HCT116 (cell line): ENCODE results near the gene C17orf114.

Source experiments
- ATAC-seq: fragments of 200-7000 bp; cut with Tn5 transposase; 2 replicates; pipeline ENCODE4 v1.9.1; 2020; ENCODE audit warnings: mild to moderate bottlenecking, moderate library complexity
- BruUV-seq: library from RNA; stranded (reverse); fragments of 400-500 nt; replicated peaks from 2 replicates; lab custom pipeline; 2021; lab: Mats Ljungman, UMichigan
- CTCF ChIA-PET: fragments of 300-600 bp; sonication (Branson Sonifier 250); formaldehyde crosslinking; loops from one replicate; lab custom pipeline; 2021; ENCODE audit warnings: antibody characterized with exemption; lab: Charles Lee
- POLR2A ChIA-PET: fragments of 300-600, 350-600 bp; sonication (Branson Sonifier 250); formaldehyde crosslinking; loops from one replicate; lab custom pipeline; 2021; ENCODE audit warnings: antibody characterized with exemption; lab: Charles Lee
- RAD21 ChIA-PET, 2 experiments: fragments of 300-600 bp; sonication (Branson Sonifier 250); formaldehyde crosslinking; loops; one replicate each; lab custom pipeline; 2023; ENCODE audit warnings: low total read pairs in 2 of 2; ENCODE audit not compliant: uncharacterized antibody in 2 of 2, unreplicated experiment in 2 of 2, low non-redundant PET in 1 of 2; lab: Charles Lee
- DNase-seq: peaks from one replicate; pipeline ENCODE4 v3.0.0-alpha.2; 2010; ENCODE audit warnings: low read depth, low spot score
- H2AFZ ChIP-seq: fragments of 200-600 bp; shearing (Covaris generic), sonication (generic); 2 replicates; pipeline ENCODE4 v1.6.1; 2017; ENCODE audit warnings: low read depth, mixed run types, mixed read lengths, antibody characterized with exemption, low read length; ENCODE audit not compliant: poor library complexity, severe bottlenecking
- H3K27ac ChIP-seq: 2 replicates; pipeline ENCODE4 v1.5.1; 2012; ENCODE audit warnings: low read depth, low read length
- H3K27me3 ChIP-seq: fragments of 200-600 bp; sonication (generic); 2 replicates; pipeline ENCODE4 v1.6.1; 2016; ENCODE audit warnings: mixed run types, low read length, mixed read lengths; ENCODE audit not compliant: insufficient read depth
- H3K36me3 ChIP-seq, 2 experiments: fragments of 200-500 bp in 1 of 2; fragments of 200-600 bp in 1 of 2; sonication (Bioruptor generic) in 1 of 2; sonication (generic) in 1 of 2; 2 replicates each; pipeline versions ENCODE4 v1.5.1 to v1.6.1; 2014 to 2016; ENCODE audit warnings: low read length in 2 of 2, inconsistent platforms in 1 of 2, mixed read lengths in 1 of 2, mixed run types in 1 of 2; ENCODE audit not compliant: insufficient read depth in 2 of 2, control insufficient read depth in 1 of 2
- H3K4me1 ChIP-seq, 2 experiments: fragments of 200-600 bp in 1 of 2; sonication (generic) in 1 of 2; 2 replicates each; pipeline versions ENCODE4 v1.5.1 to v1.6.1; 2012 to 2017; ENCODE audit warnings: low read length in 2 of 2, inconsistent platforms in 1 of 2, mild to moderate bottlenecking in 1 of 2, mixed read lengths in 1 of 2, mixed run types in 1 of 2, moderate library complexity in 1 of 2; ENCODE audit not compliant: insufficient read depth in 2 of 2, control insufficient read depth in 1 of 2
- H3K4me2 ChIP-seq: fragments of 200-600 bp; sonication (generic); 2 replicates; pipeline ENCODE4 v1.6.1; 2017; ENCODE audit warnings: mixed run types, low read length, mixed read lengths
- H3K4me3 ChIP-seq, 2 experiments: fragments of 200-600 bp in 1 of 2; sonication (generic) in 1 of 2; replicated peaks in 1 of 2; 2 replicates each; pipeline ENCODE4 v1.5.1; 2011 to 2016; ENCODE audit warnings: low read length in 2 of 2, control low read depth in 1 of 2, low read depth in 1 of 2, mild to moderate bottlenecking in 1 of 2, mixed read lengths in 1 of 2, mixed run types in 1 of 2
- H3K79me2 ChIP-seq: fragments of 200-600 bp; sonication (generic); 2 replicates; pipeline ENCODE4 v1.6.1; 2017; ENCODE audit warnings: mild to moderate bottlenecking, mixed run types, low read length, moderate library complexity, mixed read lengths; ENCODE audit not compliant: insufficient read depth
- H3K9ac ChIP-seq: fragments of 200-600 bp; sonication (generic); 2 replicates; pipeline ENCODE4 v1.6.1; 2016; ENCODE audit warnings: low read length, mixed read lengths
- H3K9me2 ChIP-seq: fragments of 200-600 bp; sonication (generic), shearing (Covaris generic); 2 replicates; pipeline ENCODE4 v1.6.1; 2017; ENCODE audit warnings: mixed run types, mild to moderate bottlenecking, moderate library complexity; ENCODE audit not compliant: insufficient read depth
- H3K9me3 ChIP-seq, 2 experiments: fragments of 200-500 bp in 1 of 2; fragments of 200-600 bp in 1 of 2; sonication (Bioruptor generic) in 1 of 2; sonication (generic) in 1 of 2; 2 replicates each; pipeline ENCODE4 v1.6.1; 2014 to 2017; ENCODE audit warnings: low read length in 2 of 2, mixed read lengths in 2 of 2, inconsistent platforms in 1 of 2, low read depth in 1 of 2, mild to moderate bottlenecking in 1 of 2, mixed run types in 1 of 2, moderate library complexity in 1 of 2; ENCODE audit not compliant: control insufficient read depth in 1 of 2, insufficient read depth in 1 of 2
- H4K20me1 ChIP-seq: fragments of 200-600 bp; sonication (generic), shearing (Covaris generic); 2 replicates; pipeline ENCODE4 v1.6.1; 2017; ENCODE audit warnings: mixed run types, mild to moderate bottlenecking, moderate library complexity; ENCODE audit not compliant: insufficient read depth
- CTCF ChIP-seq, 3 experiments: fragments of 200-600 bp in 1 of 3; sonication (generic) in 1 of 3; IDR thresholded peaks in 2 of 3; conservative IDR thresholded peaks in 1 of 3; 2 replicates each; pipeline ENCODE4 v1.5.1; 2012 to 2017; ENCODE audit warnings: low read depth in 2 of 3, low read length in 2 of 3, antibody characterized with exemption in 1 of 3, borderline replicate concordance in 1 of 3, control low read depth in 1 of 3, mild to moderate bottlenecking in 1 of 3, mixed read lengths in 1 of 3, mixed run types in 1 of 3, moderate library complexity in 1 of 3; ENCODE audit not compliant: insufficient read depth in 1 of 3
- EGR1 ChIP-seq: IDR thresholded peaks from 2 replicates; pipeline ENCODE4 v1.6.1; 2012; ENCODE audit warnings: low read depth
- ELF1 ChIP-seq: IDR thresholded peaks from 2 replicates; pipeline ENCODE4 v1.6.1; 2012; ENCODE audit warnings: low read depth, borderline replicate concordance
- EZH2 ChIP-seq: fragments of 200-600 bp; sonication (generic); IDR thresholded peaks from 2 replicates; pipeline ENCODE4 v1.6.1; 2017; ENCODE audit warnings: antibody characterized with exemption, mixed run types
- FOSL1 ChIP-seq: IDR thresholded peaks from 2 replicates; pipeline ENCODE4 v1.6.1; 2012; ENCODE audit warnings: low read depth
- POLR2A ChIP-seq: IDR thresholded peaks from 2 replicates; pipeline ENCODE4 v1.7.0; 2011; ENCODE audit warnings: borderline replicate concordance; ENCODE audit not compliant: insufficient read depth, insufficient read length; ENCODE audit errors: extremely low read depth
- POLR2AphosphoS5 ChIP-seq: IDR thresholded peaks from 2 replicates; pipeline ENCODE4 v1.6.1; 2011; ENCODE audit warnings: mild to moderate bottlenecking, low read depth, low read length, moderate library complexity
- RAD21 ChIP-seq: IDR thresholded peaks from 2 replicates; pipeline ENCODE4 v1.6.1; 2012; ENCODE audit warnings: low read depth, mild to moderate bottlenecking
- REST ChIP-seq: IDR thresholded peaks from 2 replicates; pipeline ENCODE4 v1.6.1; 2012; ENCODE audit warnings: low read depth
- SIN3A ChIP-seq: IDR thresholded peaks from 2 replicates; pipeline ENCODE4 v1.6.1; 2012; ENCODE audit warnings: low read depth
- SP1 ChIP-seq: IDR thresholded peaks from 2 replicates; pipeline ENCODE4 v1.6.1; 2012; ENCODE audit warnings: low read depth
- ZBTB33 ChIP-seq: IDR thresholded peaks from 2 replicates; pipeline ENCODE4 v1.6.1; 2011; ENCODE audit warnings: mild to moderate bottlenecking, low read length, moderate library complexity; ENCODE audit not compliant: insufficient replicate concordance; ENCODE audit errors: extremely low read depth
- ZNF274 ChIP-seq: fragments of 200-500 bp; sonication (Bioruptor generic); IDR thresholded peaks from 2 replicates; pipeline ENCODE4 v1.6.1; 2014; ENCODE audit warnings: mild to moderate bottlenecking, low read depth, low read length, inconsistent platforms
- intact Hi-C: fragments of 100-400 bp; cut with micrococcal nuclease; formaldehyde crosslinking; loops from 2 replicates; pipeline ENCODE4 v1.10.0; 2022

Gene C17orf114

GRCh38 chr17:4780325-4780955 lies 21.7 kb downstream of the C17orf114 start:
- no peak overlapping the region for H3K4me3 ChIP-seq
- BruUV-seq, result no TSS peak
- H3K9ac ChIP-seq, result no peak overlapping the region
- no peaks in the 10 kb centered on the region for H3K27me3 ChIP-seq
- no peak overlapping the region for H2AFZ ChIP-seq
- no peaks in the 10 kb centered on the region for H4K20me1 ChIP-seq
- no peak for ATAC-seq
- no peak overlapping the region for H3K4me2 ChIP-seq
- CTCF ChIA-PET, result interaction anchor here (3.3 kb wide), 1 partner anchor 8 kb away, joined by 19 read pairs; the partner anchor contains the start of gene GLTPD2
- no peaks in the 10 kb centered on the region for H3K4me1 ChIP-seq
- H3K27ac ChIP-seq, result no peak overlapping the region
- no peaks in the 10 kb centered on the region for H3K9me2 ChIP-seq
- POLR2A ChIA-PET, result no interaction called here
- RAD21 ChIA-PET, result no interaction called here
- TF ChIP-seq POLR2A (no peak), SP1 (no peak), SIN3A (no peak), RAD21 (no peak), CTCF (IDR thresholded peaks at IDR 0.05 in 2 of 3, conservative IDR thresholded peaks at IDR 0.05 in 1 of 3; ENCODE audit: borderline replicate concordance in 1 of 3, insufficient read depth in 1 of 3, low read depth in 2 of 3, low read length in 2 of 3) (no peak), POLR2AphosphoS5 (no peak), ZNF274 (no peak), ELF1 (no peak), ZBTB33 (no peak), FOSL1 (no peak), EGR1 (no peak), REST (no peak), EZH2 (no peak)
- TF ChIP-seq, all 23 proteins: peak for 0
- no peak for DNase-seq
- no peaks in the 10 kb centered on the region for H3K9me3 ChIP-seq
- no peaks in the 10 kb centered on the region for H3K79me2 ChIP-seq
- no peaks in the 10 kb centered on the region for H3K36me3 ChIP-seq
- intact Hi-C loops, result no loop called here
